NCI-H774 (cell line): ENCODE data around the gene HUWE1.
"Not testable (repeated sequence)": the region's sequence is repeated elsewhere in the genome, so short reads cannot be mapped to it uniquely, and the experiment has no call there.

Source experiments
- DNase-seq: peaks from one replicate; lab custom pipeline; 2025; lab: John Stamatoyannopoulos, UW

The HUWE1 gene

DNA sequence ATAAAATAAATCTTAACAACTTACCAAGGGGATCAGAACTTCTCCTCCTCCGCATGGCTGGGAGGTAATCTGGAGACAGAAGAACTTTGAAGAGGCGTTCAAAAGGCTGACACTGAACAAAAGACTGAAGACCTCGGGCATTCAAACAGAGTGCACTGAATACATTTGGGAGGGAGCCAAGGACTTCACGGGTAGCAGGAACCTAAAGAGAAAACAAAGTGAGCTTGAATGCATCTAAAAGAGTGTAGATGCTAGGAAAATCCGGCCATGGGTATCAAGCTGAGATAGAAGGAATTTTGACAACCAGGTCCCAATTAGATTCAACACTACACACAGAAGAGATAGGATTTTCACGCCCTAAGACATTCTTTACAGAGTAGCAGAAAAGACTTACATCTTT is 69.6 kb downstream of the HUWE1 start:
- DNase-seq: no peak

DNA sequence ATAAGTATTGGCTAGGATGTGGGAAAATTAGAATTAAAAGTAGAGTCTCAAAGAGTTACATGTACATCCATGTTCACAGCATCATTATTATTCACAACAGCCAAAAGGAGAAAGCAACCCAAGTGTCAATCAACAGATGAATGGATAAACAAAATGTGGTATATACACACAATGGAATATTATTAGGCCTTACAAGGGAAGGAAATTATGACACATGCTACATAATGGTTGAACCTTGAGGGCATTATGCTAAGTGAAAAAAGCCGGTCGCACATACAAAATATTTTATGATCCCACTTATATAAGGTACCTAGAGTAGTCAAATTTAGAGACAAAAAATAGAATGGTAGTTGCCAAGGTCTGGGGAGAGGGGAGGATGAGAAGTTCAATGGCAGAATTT is 80.1 kb downstream of the HUWE1 start:
- no peak for DNase-seq

GRCh38 chrX:53605004-53605403 is 81.5 kb downstream of the HUWE1 start:
- no peak for DNase-seq

- no peak for DNase-seq
These were observed 86.6 kb downstream of the HUWE1 start for GRCh38 chrX:53599781-53600396.

GRCh38 chrX:53598169-53598568 is 88.3 kb downstream of the HUWE1 start:
- DNase-seq: no peak

- no peak for DNase-seq
These were observed 91.2 kb downstream of the HUWE1 start for GRCh38 chrX:53595266-53595810.

- no peak for DNase-seq
These were observed 92.2 kb downstream of the HUWE1 start for GRCh38 chrX:53594354-53594753.

DNA sequence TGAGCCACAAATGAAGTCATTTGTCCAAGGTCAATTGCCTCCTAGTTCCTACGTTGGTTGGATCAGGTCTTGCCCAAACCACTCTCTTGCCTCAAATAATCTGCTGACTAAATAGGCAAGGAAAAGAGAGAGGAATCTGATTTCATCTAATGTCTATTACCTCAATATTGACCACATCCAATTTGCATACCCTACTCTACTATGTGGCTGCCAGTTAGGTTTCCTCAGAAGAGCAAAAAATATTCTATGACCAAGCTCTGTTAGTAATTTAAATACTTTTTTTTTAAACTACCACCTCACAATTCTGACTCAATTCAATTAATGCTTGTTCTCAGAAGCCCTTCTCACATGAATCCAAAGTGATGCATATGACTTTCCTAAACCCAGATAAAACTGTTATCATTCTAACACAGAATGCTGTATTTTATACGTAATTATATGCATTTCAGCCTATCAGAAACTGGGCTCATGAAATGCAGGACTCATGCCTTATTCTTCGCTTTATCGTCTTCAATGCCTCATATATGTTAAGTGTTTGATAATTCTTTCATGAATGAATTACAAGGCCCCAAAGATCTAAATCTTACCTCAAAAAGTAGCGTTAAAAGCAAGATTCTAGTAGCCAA is 98.6 kb downstream of the HUWE1 start:
- DNase-seq: no peak

DNA sequence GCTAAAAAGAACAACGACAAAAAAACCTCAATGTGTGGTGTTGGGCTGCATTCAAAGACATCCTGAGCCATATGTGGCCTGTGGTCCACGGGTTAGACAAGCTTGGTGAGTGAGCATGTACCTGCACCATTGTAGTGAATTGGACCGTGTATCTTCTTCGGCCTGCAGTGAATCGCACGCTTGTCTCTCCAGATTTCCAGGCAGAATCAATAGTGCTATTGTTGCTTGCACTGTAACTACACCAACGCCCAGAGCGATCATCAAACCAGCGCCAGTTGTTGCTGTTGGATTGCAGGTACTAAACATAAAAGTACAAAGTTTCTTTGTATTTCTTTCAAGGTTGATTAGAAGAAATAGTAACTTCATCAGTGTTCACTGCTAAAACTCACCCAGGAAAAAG is 101.6 kb downstream of the HUWE1 start:
- DNase-seq: no peak

DNA sequence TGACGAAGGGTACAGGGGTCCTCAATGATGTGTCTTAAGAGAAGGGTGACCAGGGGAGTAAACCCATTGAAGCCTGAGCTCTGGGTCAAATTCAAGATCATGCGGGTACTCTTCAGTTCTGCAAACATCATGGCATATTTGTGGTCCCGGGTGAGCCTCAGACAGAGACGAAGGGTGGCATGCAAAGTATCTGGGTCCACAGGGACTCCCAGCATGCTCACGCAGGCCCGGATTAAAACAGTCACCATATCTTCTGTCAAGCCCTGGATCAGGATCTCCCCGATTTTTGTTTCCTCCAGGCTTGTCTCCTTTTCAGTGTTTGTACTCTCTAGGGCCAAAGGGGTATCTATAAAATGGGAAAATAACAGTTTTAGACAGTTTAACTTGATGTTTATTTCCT is 102.9 kb downstream of the HUWE1 start:
- DNase-seq: no peak

GRCh38 chrX:53580742-53581504 is 105.6 kb downstream of the HUWE1 start:
- DNase-seq: no peak

- DNase-seq: no peak
These were observed 115.0 kb downstream of the HUWE1 start for GRCh38 chrX:53571494-53571893.

GRCh38 chrX:53563324-53563723 is 123.2 kb downstream of the HUWE1 start:
- no peak for DNase-seq

DNA sequence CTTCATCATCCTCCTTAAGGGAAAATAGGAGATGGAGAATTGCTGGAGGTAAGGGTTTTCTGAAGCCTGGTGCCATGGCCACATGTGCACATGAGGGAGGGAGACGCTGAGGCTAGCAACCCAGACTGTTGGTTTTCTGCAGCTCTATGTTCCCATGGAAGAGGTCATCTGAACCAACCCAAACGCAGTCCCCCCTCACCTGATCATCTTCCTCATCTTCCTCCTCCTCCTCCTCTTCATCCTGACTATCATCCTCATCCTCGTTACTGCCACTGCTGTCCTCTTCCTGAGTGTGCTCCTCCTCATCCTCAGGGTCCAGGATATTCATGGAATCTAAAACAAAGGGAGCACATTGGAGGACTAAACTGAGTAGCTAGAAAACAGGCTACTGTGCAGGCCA is 124.6 kb downstream of the HUWE1 start:
- DNase-seq: no peak

DNA sequence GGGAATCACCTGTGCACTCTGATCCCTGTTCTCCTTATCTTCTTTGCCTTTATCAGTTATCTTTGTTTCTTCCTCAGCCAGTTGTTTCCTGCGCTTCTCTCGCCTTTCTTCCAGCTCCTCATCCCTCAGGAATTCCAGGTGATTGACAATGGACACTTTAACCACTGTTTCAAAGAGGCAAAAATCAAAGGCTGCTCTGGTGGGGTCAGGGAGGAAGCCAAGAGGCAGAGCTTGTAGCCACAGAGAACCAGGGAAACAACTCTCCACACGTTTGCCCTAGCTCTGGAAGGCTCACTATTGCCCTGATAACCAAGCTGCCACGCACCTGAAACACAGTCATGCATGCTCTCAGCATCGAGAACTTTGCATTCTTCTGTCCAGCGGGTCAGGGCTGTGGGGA is 127.9 kb downstream of the HUWE1 start:
- DNase-seq: no peak

DNA sequence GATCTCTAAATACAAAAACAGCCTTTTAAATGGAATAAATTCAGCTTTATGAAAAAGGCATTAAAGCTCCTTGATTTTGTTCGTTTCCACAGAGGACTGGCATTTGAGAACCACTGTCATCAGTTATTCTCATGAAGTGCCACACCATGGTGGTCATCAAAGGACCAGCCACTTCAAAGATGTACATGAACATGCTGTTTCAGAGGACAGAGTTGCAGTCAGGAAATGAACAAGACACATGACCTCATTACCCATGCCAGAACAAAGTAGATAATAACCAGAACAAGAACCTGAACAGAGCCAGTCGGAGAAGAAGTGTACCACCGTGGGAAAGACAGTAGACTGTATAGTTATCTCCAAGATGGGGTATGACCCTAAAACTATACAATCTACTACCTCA is 129.7 kb downstream of the HUWE1 start:
- no peak for DNase-seq

DNA sequence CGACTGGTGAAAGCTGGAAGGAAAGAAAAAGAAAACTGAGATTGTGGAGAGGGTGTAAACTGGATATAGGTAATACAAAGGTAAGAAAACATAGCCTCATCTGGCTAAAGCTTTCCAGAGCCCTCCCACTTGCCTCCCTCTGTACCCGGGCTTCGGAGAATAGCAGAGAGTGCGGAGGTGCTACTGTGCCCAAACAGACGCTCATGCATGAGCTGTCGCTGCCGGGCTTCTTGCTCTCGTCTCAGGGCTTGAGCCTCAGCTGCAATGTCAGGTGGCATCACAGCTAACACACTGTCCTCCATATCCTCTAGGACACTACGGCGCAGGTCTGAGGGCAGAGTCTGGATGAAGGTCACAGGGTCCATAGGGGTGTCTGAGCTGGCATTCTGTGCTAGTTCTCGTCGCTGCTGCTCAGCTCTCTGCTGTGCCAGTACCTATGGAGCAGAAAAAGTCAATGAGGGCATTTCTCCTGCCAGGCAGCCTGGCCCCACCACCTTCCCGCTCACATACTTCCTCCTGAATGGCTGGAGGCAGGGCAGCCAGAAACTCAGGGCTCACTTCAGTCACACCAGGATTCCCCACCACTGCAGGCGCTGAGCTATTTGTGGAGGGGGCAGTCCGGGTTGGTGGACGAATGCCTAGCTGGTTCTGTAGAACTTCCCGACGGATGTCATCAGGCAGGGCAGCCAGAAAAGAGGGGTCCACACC is 135.6 kb downstream of the HUWE1 start:
- DNase-seq: no peak

- no peak for DNase-seq
These were observed 138.9 kb downstream of the HUWE1 start for GRCh38 chrX:53547668-53548067.

- no peak for DNase-seq
These were observed 141.6 kb downstream of the HUWE1 start for GRCh38 chrX:53544936-53545335.

DNA sequence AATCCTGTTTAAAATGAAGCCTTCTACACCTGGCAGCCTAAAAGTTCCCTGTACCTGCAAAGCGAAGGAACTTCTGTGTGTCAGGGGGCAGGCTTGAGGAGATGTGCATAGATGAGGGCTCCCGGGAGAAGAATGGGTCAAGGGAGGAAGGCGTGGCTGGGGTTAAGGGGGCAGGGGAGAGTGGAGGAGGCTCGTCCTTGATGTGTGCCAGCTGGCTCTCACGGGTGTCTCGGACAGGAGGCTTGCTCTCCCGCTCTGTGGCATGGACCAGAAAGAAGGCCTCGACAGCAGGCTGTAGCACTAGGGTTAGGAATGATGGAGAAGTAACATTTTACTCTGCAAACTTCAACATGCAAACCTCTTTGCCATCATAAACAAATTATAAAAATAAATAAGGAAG is 147.7 kb downstream of the HUWE1 start:
- no peak for DNase-seq

- DNase-seq: not testable (repeated sequence)
These were observed 155.1 kb downstream of the HUWE1 start for GRCh38 chrX:53531255-53531966.

- DNase-seq: no peak
These were observed 159.5 kb downstream of the HUWE1 start for GRCh38 chrX:53526999-53527398.
